ENCODE measurements around the gene KCTD13.
A peak's percentile ranks its signal among the peaks of the same experiment; 100 is the strongest.
"Not testable (repeated sequence)": the region's sequence is repeated elsewhere in the genome, so short reads cannot be mapped to it uniquely, and the experiment has no call there.

The KCTD13 gene

DNA sequence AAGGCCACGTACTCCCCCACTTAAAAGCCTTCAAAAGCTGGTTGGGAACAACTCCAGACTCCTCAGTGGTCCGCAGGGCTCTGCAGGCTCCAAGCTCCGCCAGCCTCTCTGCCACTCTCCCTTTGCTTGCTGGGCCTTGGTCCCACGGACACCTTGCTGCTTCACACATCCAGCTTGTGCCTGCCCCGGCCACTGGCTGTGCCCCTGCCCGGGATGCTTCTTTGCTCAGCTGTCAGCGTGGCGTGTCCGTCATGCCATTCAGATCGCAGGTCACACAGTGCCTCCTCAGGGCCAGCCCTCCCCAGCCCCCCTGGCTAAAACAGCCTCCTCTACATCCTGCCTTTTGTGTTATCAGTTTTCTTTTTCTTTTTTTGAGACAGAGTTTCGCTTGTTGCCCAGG, 13.9 kb downstream of the KCTD13 start:
- no peaks in the 10 kb centered on the region for H3K9me3 ChIP-seq (ENCODE audit: control insufficient read depth, insufficient read depth, low read depth, low read length)
- peaks cover 0 to 17% of the 10 kb centered on the region in 2 experiments; a peak in 2 of 3 replicates for H3K36me3 ChIP-seq (ENCODE audit: control insufficient read depth in 2 of 2, insufficient read depth in 1 of 2, low read length in 2 of 2)
- TF ChIP-seq, protein P1, sequence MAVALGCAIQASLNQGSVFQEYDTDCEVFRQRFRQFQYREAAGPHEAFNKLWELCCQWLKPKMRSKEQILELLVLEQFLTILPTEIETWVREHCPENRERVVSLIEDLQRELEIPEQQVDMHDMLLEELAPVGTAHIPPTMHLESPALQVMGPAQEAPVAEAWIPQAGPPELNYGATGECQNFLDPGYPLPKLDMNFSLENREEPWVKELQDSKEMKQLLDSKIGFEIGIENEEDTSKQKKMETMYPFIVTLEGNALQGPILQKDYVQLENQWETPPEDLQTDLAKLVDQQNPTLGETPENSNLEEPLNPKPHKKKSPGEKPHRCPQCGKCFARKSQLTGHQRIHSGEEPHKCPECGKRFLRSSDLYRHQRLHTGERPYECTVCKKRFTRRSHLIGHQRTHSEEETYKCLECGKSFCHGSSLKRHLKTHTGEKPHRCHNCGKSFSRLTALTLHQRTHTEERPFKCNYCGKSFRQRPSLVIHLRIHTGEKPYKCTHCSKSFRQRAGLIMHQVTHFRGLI (tag by site-specific recombination; IDR thresholded peaks at IDR 0.05) = no peak
- no peak for TF ChIP-seq SP7 (tag by site-specific recombination; IDR thresholded peaks at IDR 0.05)
- TF ChIP-seq ZNF155 (tag by site-specific recombination; IDR thresholded peaks at IDR 0.05) = no peak
- 0 out of 2 replicates have a peak, but pooled peaks have one; percentile 8 for TF ChIP-seq ZNF600 (tag by site-specific recombination; IDR thresholded peaks at IDR 0.05)
- H3K27ac ChIP-seq (ENCODE audit: extremely low read depth, low read depth, low read length) = no peak overlapping the region
- CTCF ChIA-PET = interaction anchor here (0.6 kb wide), 1 partner anchor 12 kb away, joined by 3 read pairs; no protein-coding TSS in a partner anchor
- no peak overlapping the region for H3K4me3 ChIP-seq (ENCODE audit: low read depth, low read length)
- H3K4me1 ChIP-seq (ENCODE audit: control insufficient read depth, insufficient read depth, low read length) = no peaks in the 10 kb centered on the region
- POLR2A ChIA-PET = interaction anchor here (0.5 to 2.1 kb wide), 6 partner anchors 9 to 1065 kb away, joined by 3 to 9 read pairs (median 3); partner anchors contain the start of genes KCTD13 and SEZ6L2

DNA sequence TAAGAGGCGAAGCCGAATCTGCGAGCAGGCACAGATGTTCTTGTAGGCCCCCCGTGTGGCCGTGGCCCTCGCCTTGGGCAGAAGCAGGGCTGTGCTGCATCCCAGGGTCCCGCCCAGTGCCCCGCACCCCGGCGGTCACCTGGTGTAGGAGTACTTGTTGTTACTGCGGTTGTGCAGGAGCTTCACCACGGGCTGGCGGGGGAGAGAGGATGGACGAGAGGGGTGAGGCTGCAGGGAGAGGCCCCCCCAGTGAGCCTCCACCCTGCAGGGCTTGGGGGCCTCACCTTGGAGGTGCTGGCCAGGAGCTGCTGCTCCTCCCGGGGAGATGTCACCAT, 14.4 kb downstream of the KCTD13 start:
- H3K27ac ChIP-seq (ENCODE audit: extremely low read depth, low read depth, low read length) = no peak overlapping the region
- no peaks in the 10 kb centered on the region for H3K9me3 ChIP-seq (ENCODE audit: control insufficient read depth, insufficient read depth, low read depth, low read length)
- H3K4me3 ChIP-seq (ENCODE audit: low read depth, low read length) = no peak overlapping the region
- ChIA-PET CTCF (interaction anchor here (0.6 to 0.9 kb wide), 3 partner anchors 12 to 61 kb away, joined by 3 read pairs; no protein-coding TSS in a partner anchor), POLR2A (interaction anchor here (0.5 to 2.1 kb wide), 5 partner anchors 13 to 1064 kb away, joined by 3 to 9 read pairs (median 3); partner anchors contain the start of genes KCTD13 and SEZ6L2)
- peak; percentile 49 for TF ChIP-seq ZIC2 (tag by site-specific recombination; IDR thresholded peaks at IDR 0.05)
- TF ChIP-seq ZNF248 (tag by site-specific recombination; IDR thresholded peaks at IDR 0.05) = no peak
- peaks cover 0 to 14% of the 10 kb centered on the region in 2 experiments; a peak in 2 of 3 replicates for H3K36me3 ChIP-seq (ENCODE audit: control insufficient read depth in 2 of 2, insufficient read depth in 1 of 2, low read length in 2 of 2)
- H3K4me1 ChIP-seq (ENCODE audit: control insufficient read depth, insufficient read depth, low read length) = no peaks in the 10 kb centered on the region

DNA sequence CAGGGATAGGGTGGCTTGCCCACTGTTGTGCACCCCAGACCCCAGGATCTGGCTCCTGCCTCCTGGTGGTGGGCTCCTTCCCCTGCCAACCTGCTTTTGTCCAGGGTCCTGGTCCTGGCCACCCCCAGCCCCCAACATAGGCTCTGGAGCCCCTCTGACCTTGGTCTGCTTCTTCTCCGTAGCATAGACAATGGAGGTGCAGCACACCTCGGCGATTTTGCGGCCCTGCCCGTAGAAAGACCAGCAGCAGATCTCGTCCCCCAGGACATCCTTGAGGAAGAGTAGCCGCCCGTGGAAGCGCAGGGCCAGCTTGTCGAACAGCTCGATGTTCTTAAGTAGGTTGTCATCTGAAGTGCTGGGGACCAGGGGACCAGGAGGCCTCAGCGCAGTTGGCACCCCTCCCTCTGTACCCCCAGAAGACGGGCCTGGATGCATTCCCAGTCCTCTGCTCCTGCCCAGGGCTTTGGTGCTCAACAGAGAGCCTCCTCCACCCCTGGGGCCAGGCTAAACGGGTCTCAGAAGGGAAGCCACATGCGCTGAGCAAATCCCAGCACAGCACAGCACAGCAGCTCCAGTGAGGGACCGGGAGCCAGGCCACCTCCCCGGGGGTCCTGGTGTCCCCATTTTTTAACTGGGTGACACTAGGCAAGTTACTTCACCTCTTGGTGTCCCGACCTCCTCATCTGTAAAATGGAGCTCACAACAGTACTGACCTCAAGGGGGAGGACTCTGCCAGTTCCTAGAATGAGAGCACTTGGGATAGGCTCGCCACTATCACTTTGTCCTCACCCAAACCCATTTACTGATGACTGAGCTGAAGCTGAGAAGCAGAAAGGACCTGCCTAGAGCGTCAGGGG, 15.0 kb downstream of the KCTD13 start:
- POLR2A ChIA-PET = interaction anchor here (2.1 kb wide), 2 partner anchors 12 to 15 kb away, joined by 5 to 9 read pairs; partner anchors contain the start of genes KCTD13 and SEZ6L2
- Histone ChIP-seq H3K9me3 (ENCODE audit: control insufficient read depth, insufficient read depth, low read depth, low read length) (no peaks in the 10 kb centered on the region), H3K27ac (ENCODE audit: extremely low read depth, low read depth, low read length) (no peak overlapping the region), H3K4me3 (ENCODE audit: low read depth, low read length) (no peak overlapping the region), H3K4me1 (ENCODE audit: control insufficient read depth, insufficient read depth, low read length) (no peaks in the 10 kb centered on the region), H3K36me3 (ENCODE audit: control insufficient read depth in 2 of 2, insufficient read depth in 1 of 2, low read length in 2 of 2) (peaks cover 0 to 14% of the 10 kb centered on the region in 2 experiments; a peak in 2 of 3 replicates)
- TF ChIP-seq ZNF311 (tag by site-specific recombination; IDR thresholded peaks at IDR 0.05; ENCODE audit: borderline replicate concordance) = no peak
- no peak for TF ChIP-seq SP2 (tag by site-specific recombination; IDR thresholded peaks at IDR 0.05)
- TF ChIP-seq ZNF561 (tag by site-specific recombination; IDR thresholded peaks at IDR 0.05; ENCODE audit: borderline replicate concordance) = no peak
- no peak for TF ChIP-seq ZNF549 (tag by site-specific recombination; IDR thresholded peaks at IDR 0.05)
- TF ChIP-seq ZNF830 (tag by site-specific recombination; IDR thresholded peaks at IDR 0.05; ENCODE audit: low read depth) = no peak
- TF ChIP-seq ZNF350 (tag by site-specific recombination; IDR thresholded peaks at IDR 0.05) = no peak
- TF ChIP-seq ZSCAN23 (tag by site-specific recombination; IDR thresholded peaks at IDR 0.05) = no peak
- TF ChIP-seq, protein P2, sequence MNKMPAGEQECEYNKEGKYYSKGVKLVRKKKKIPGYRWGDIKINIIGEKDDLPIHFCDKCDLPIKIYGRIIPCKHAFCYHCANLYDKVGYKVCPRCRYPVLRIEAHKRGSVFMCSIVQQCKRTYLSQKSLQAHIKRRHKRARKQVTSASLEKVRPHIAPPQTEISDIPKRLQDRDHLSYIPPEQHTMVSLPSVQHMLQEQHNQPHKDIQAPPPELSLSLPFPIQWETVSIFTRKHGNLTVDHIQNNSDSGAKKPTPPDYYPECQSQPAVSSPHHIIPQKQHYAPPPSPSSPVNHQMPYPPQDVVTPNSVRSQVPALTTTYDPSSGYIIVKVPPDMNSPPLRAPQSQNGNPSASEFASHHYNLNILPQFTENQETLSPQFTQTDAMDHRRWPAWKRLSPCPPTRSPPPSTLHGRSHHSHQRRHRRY (tag by site-specific recombination; IDR thresholded peaks at IDR 0.05) = no peak
- TF ChIP-seq IKZF3 (tag by site-specific recombination; IDR thresholded peaks at IDR 0.05) = no peak
- TF ChIP-seq ZNF629 (tag by site-specific recombination; IDR thresholded peaks at IDR 0.05) = no peak
- TF ChIP-seq ZNF391 (tag by site-specific recombination; IDR thresholded peaks at IDR 0.05; ENCODE audit: borderline replicate concordance, low read depth) = no peak
- TF ChIP-seq HOXD13 (CRISPR knock-in tag; IDR thresholded peaks at IDR 0.05; ENCODE audit: borderline replicate concordance) = no peak
- no peak for TF ChIP-seq ZNF404 (tag by site-specific recombination; IDR thresholded peaks at IDR 0.05)
- TF ChIP-seq SP7 (tag by site-specific recombination; IDR thresholded peaks at IDR 0.05) = no peak
- CTCF ChIA-PET = interaction anchor here (0.6 to 1.1 kb wide), 3 partner anchors 9 to 62 kb away, joined by 3 to 4 read pairs (median 3); no protein-coding TSS in a partner anchor

DNA sequence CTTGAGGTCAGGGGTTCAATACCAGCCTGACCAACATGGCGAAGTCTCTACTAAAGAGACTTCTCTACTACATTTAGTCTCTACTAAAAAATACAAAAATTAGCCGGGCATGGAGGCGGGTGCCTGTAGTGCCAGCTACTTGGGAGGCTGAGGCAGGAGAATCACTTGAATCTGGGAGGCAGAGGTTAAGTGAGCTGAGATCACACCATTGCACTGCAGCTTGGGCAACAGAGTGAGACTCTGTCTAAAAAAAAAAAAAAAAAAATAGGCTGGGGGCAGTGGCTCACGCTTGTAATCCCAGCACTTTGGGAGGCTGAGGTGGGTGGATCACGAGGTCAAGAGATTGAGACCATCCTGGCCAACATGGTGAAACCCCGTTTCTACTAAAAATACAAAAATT, 16.2 kb downstream of the KCTD13 start:
- POLR2A ChIA-PET = interaction anchor here (0.8 to 1.1 kb wide), 3 partner anchors 9 to 50 kb away, joined by 3 to 4 read pairs (median 3); partner anchors contain the start of genes ASPHD1 and SEZ6L2
- H3K27ac ChIP-seq (ENCODE audit: extremely low read depth, low read depth, low read length) = not testable (repeated sequence)

More for the DNA sequence above, 16.2 kb downstream of the KCTD13 start:
- CTCF ChIA-PET = interaction anchor here (0.6 kb wide), 1 partner anchor 62 kb away, joined by 4 read pairs; no protein-coding TSS in a partner anchor
- not testable (repeated sequence) for H3K36me3 ChIP-seq (ENCODE audit: control insufficient read depth in 2 of 2, insufficient read depth in 1 of 2, low read length in 2 of 2); H3K9me3 ChIP-seq (ENCODE audit: control insufficient read depth, insufficient read depth, low read depth, low read length); H3K4me3 ChIP-seq (ENCODE audit: low read depth, low read length); H3K4me1 ChIP-seq (ENCODE audit: control insufficient read depth, insufficient read depth, low read length)
